HEK293 (cell line): ENCODE measurements around the gene POLN.

Experiments
- MYNN ChIP-seq: fragments of 450-650 bp; formaldehyde crosslinking; IDR thresholded peaks from 2 replicates; pipeline ENCODE4 v1.5.1; 2016; ENCODE audit warnings: missing biosample characterization, missing genetic modification characterization, borderline replicate concordance
- SP2 ChIP-seq: fragments of 450-650 bp; formaldehyde crosslinking; IDR thresholded peaks from 2 replicates; pipeline ENCODE4 v1.5.1; 2016; ENCODE audit warnings: missing biosample characterization, missing genetic modification characterization
- TRIM28 ChIP-seq: IDR thresholded peaks from 2 replicates; pipeline ENCODE4 v1.6.1; 2011; ENCODE audit warnings: low read length, control low read depth, borderline replicate concordance
- WT1 ChIP-seq: fragments of 450-650 bp; formaldehyde crosslinking; IDR thresholded peaks from 2 replicates; pipeline ENCODE4 v1.5.1; 2016; ENCODE audit warnings: missing biosample characterization, missing genetic modification characterization
- YY1 ChIP-seq: fragments of 450-650 bp; formaldehyde crosslinking; IDR thresholded peaks from 2 replicates; pipeline ENCODE4 v1.5.1; 2018; ENCODE audit warnings: missing biosample characterization, missing genetic modification characterization
- ZEB2 ChIP-seq: fragments of 450-650 bp; formaldehyde crosslinking; IDR thresholded peaks from 2 replicates; pipeline ENCODE4 v1.5.1; 2016; ENCODE audit warnings: missing biosample characterization, missing genetic modification characterization
- ZNF146 ChIP-seq: fragments of 450-650 bp; formaldehyde crosslinking; IDR thresholded peaks from 2 replicates; pipeline ENCODE4 v1.5.1; 2016; ENCODE audit warnings: missing biosample characterization, missing genetic modification characterization
- ZNF23 ChIP-seq: fragments of 450-650 bp; formaldehyde crosslinking; IDR thresholded peaks from 2 replicates; pipeline ENCODE4 v1.5.1; 2016; ENCODE audit warnings: missing biosample characterization, missing genetic modification characterization, borderline replicate concordance
- ZNF560 ChIP-seq: fragments of 450-650 bp; formaldehyde crosslinking; IDR thresholded peaks from 2 replicates; pipeline ENCODE4 v1.5.1; 2017; ENCODE audit warnings: missing biosample characterization, missing genetic modification characterization, borderline replicate concordance
- ZNF610 ChIP-seq: fragments of 450-650 bp; formaldehyde crosslinking; IDR thresholded peaks from 2 replicates; pipeline ENCODE4 v1.5.1; 2016; ENCODE audit warnings: missing biosample characterization, missing genetic modification characterization, borderline replicate concordance
- TF ChIP-seq, protein P1 (sequence below): fragments of 450-650 bp; formaldehyde crosslinking; IDR thresholded peaks from 2 replicates; pipeline ENCODE4 v1.5.1; 2016; ENCODE audit warnings: missing biosample characterization, missing genetic modification characterization
- TF ChIP-seq, protein P2 (sequence below): fragments of 450-650 bp; formaldehyde crosslinking; optimal IDR thresholded peaks from 2 replicates; pipeline ENCODE3; 2016; ENCODE audit warnings: missing biosample characterization, mild to moderate bottlenecking, missing genetic modification characterization
- TF ChIP-seq, protein P3 (sequence below): sonication (generic); formaldehyde crosslinking; IDR thresholded peaks from 2 replicates; pipeline ENCODE4 v1.8.1; 2022; ENCODE audit warnings: mild to moderate bottlenecking, moderate library complexity, missing genetic modification reagents
- TF ChIP-seq, protein P4 (sequence below): fragments of 450-650 bp; formaldehyde crosslinking; IDR thresholded peaks from 2 replicates; pipeline ENCODE4 v1.5.1; 2016; ENCODE audit warnings: missing biosample characterization, missing genetic modification characterization

DNA sequence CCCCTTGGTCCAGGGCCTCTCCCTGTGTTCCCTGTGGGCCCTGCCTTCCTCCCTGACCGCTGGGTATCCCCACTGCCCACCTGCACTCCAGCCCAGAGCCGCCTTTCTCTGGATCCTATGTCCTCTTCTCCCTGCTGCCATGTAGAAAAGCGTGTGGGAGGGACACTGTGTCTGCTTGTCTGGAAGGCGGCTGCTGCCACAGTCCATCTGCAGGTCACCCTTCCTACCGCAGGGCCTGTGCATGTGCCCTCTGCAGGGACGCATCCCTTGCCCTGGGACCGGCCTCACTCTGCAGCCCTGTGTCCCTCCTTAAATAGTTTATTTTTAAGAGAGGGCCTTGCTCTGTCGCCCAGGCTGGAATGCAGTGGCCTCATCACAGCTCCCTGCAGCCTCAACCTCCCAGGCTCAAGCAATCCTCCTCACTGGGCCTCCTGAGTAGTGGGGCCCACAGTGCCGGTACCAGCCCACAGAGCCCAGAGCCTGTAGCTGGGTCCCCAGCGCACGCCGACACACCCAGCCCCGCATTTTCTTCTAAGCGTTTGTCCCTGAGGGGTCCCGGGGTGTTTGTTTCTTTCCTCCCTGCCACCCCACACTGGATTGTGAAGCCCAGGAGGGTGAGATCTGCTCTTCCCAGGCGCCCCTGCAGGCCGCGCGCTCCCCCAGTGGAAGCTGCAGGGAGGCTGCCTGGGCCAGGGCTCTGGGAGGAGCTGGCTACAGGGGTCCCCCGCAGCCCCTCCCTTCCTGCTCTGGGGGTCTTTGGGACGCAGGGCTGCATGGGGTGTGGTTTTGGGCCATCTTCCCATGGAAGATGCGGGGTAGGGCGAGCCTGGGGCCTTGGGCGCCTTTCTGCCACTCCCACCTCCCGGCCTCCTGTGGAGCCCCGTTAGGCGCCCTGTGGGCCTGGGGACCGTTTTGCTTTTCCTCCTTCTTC lies 195.6 kb downstream of the POLN start:
- TF ChIP-seq ZNF610 (tag by site-specific recombination) (no peak), ZNF146 (tag by site-specific recombination) (no peak), SP2 (no peak), WT1 (tag by site-specific recombination) (no peak), YY1 (tag by site-specific recombination) (no peak), TRIM28 (no peak), MYNN (tag by site-specific recombination) (no peak), ZNF23 (no peak), ZNF560 (tag by site-specific recombination) (no peak), ZEB2 (tag by site-specific recombination) (no peak)
- TF ChIP-seq, protein P1, sequence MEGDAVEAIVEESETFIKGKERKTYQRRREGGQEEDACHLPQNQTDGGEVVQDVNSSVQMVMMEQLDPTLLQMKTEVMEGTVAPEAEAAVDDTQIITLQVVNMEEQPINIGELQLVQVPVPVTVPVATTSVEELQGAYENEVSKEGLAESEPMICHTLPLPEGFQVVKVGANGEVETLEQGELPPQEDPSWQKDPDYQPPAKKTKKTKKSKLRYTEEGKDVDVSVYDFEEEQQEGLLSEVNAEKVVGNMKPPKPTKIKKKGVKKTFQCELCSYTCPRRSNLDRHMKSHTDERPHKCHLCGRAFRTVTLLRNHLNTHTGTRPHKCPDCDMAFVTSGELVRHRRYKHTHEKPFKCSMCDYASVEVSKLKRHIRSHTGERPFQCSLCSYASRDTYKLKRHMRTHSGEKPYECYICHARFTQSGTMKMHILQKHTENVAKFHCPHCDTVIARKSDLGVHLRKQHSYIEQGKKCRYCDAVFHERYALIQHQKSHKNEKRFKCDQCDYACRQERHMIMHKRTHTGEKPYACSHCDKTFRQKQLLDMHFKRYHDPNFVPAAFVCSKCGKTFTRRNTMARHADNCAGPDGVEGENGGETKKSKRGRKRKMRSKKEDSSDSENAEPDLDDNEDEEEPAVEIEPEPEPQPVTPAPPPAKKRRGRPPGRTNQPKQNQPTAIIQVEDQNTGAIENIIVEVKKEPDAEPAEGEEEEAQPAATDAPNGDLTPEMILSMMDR (tag by site-specific recombination): no peak
- TF ChIP-seq, protein P2, sequence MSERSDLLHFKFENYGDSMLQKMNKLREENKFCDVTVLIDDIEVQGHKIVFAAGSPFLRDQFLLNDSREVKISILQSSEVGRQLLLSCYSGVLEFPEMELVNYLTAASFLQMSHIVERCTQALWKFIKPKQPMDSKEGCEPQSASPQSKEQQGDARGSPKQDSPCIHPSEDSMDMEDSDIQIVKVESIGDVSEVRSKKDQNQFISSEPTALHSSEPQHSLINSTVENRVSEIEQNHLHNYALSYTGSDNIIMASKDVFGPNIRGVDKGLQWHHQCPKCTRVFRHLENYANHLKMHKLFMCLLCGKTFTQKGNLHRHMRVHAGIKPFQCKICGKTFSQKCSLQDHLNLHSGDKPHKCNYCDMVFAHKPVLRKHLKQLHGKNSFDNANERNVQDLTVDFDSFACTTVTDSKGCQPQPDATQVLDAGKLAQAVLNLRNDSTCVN: no peak
- TF ChIP-seq, protein P3, sequence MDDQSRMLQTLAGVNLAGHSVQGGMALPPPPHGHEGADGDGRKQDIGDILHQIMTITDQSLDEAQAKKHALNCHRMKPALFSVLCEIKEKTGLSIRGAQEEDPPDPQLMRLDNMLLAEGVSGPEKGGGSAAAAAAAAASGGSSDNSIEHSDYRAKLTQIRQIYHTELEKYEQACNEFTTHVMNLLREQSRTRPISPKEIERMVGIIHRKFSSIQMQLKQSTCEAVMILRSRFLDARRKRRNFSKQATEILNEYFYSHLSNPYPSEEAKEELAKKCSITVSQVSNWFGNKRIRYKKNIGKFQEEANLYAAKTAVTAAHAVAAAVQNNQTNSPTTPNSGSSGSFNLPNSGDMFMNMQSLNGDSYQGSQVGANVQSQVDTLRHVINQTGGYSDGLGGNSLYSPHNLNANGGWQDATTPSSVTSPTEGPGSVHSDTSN (CRISPR knock-in tag): no peak
- TF ChIP-seq, protein P4, sequence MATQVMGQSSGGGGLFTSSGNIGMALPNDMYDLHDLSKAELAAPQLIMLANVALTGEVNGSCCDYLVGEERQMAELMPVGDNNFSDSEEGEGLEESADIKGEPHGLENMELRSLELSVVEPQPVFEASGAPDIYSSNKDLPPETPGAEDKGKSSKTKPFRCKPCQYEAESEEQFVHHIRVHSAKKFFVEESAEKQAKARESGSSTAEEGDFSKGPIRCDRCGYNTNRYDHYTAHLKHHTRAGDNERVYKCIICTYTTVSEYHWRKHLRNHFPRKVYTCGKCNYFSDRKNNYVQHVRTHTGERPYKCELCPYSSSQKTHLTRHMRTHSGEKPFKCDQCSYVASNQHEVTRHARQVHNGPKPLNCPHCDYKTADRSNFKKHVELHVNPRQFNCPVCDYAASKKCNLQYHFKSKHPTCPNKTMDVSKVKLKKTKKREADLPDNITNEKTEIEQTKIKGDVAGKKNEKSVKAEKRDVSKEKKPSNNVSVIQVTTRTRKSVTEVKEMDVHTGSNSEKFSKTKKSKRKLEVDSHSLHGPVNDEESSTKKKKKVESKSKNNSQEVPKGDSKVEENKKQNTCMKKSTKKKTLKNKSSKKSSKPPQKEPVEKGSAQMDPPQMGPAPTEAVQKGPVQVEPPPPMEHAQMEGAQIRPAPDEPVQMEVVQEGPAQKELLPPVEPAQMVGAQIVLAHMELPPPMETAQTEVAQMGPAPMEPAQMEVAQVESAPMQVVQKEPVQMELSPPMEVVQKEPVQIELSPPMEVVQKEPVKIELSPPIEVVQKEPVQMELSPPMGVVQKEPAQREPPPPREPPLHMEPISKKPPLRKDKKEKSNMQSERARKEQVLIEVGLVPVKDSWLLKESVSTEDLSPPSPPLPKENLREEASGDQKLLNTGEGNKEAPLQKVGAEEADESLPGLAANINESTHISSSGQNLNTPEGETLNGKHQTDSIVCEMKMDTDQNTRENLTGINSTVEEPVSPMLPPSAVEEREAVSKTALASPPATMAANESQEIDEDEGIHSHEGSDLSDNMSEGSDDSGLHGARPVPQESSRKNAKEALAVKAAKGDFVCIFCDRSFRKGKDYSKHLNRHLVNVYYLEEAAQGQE (tag by site-specific recombination): no peak
